Endometrium (tissue), 2 donors: Measurements from ENCODE around the gene ADIPOR2.

Experiments
- FAIRE-seq: peaks from 2 replicates; lab custom pipeline; 2012; peaks lifted over from hg19 to GRCh38; lab: Jason Lieb, UNC
- donor health status: control.
- donor health status: control.

ADIPOR2 gene

GRCh38 chr12:1832801-1833595 lies 142.1 kb downstream of the ADIPOR2 start:
- no peak for FAIRE-seq

- FAIRE-seq = no peak
These were observed 142.7 kb downstream of the ADIPOR2 start for GRCh38 chr12:1833596-1834028.

GRCh38 chr12:1834186-1834925 lies 143.5 kb downstream of the ADIPOR2 start:
- no peak for FAIRE-seq

- FAIRE-seq = no peak
These were observed 144.6 kb downstream of the ADIPOR2 start for GRCh38 chr12:1835211-1836131.

GRCh38 chr12:1836241-1836803 lies 145.5 kb downstream of the ADIPOR2 start:
- FAIRE-seq = no peak

GRCh38 chr12:1836854-1837421 lies 146.1 kb downstream of the ADIPOR2 start:
- FAIRE-seq = no peak

GRCh38 chr12:1837541-1838204 lies 146.8 kb downstream of the ADIPOR2 start:
- no peak for FAIRE-seq
